Caco-2 (cell line): ENCODE measurements around the gene MYO5B. TPM values are rescaled to one million over a fixed set of nuclear protein-coding genes. Genes with fewer than 3 reads are reported as not detected.

Experiments used
- BruUV-seq: library from RNA; stranded (reverse); fragments of 400-500 nt; replicated peaks from 2 replicates; lab custom pipeline; 2021; lab: Mats Ljungman, UMichigan
- CTCF ChIA-PET: fragments of 300-600 bp; sonication (Branson Sonifier 250); formaldehyde crosslinking; loops from one replicate; lab custom pipeline; 2022; ENCODE audit warnings: antibody characterized with exemption; lab: Charles Lee
- POLR2A ChIA-PET: fragments of 300-600 bp; sonication (Branson Sonifier 250); formaldehyde crosslinking; loops from one replicate; lab custom pipeline; 2022; ENCODE audit warnings: antibody characterized with exemption; lab: Charles Lee
- DNase-seq, 2 experiments: peaks; one replicate each; pipeline versions ENCODE4 v3.0.0 to v3.0.0-alpha.2; 2020 to 2022
- H3K27me3 ChIP-seq: replicated peaks from 2 replicates; pipeline ENCODE4 v1.6.0; 2011; ENCODE audit warnings: low read length; ENCODE audit not compliant: control insufficient read depth, insufficient read depth
- H3K36me3 ChIP-seq: 2 replicates; pipeline ENCODE4 v1.5.1; 2011; ENCODE audit warnings: low read length; ENCODE audit not compliant: control insufficient read depth, insufficient read depth
- H3K4me1 ChIP-seq: fragments of 250-450 bp; sonication (Bioruptor Pico); 2 replicates; pipeline ENCODE4 v1.5.1; 2020; ENCODE audit warnings: mild to moderate bottlenecking
- H3K4me3 ChIP-seq: 2 replicates; pipeline ENCODE4 v1.5.1; 2011; ENCODE audit warnings: low read depth, mild to moderate bottlenecking, control low read depth, low read length
- H3K9me3 ChIP-seq: fragments of 250-450 bp; sonication (Bioruptor Pico); 2 replicates; pipeline ENCODE4 v1.5.1; 2020; ENCODE audit warnings: mild to moderate bottlenecking, moderate library complexity
- H3K27ac Mint-ChIP-seq: one replicate; pipeline ENCODE4 v1.8.0; 2022; ENCODE audit warnings: mixed read lengths; ENCODE audit not compliant: unreplicated experiment
- H3K27me3 Mint-ChIP-seq: one replicate; pipeline ENCODE4 v1.8.0; 2022; ENCODE audit warnings: mixed read lengths; ENCODE audit not compliant: insufficient read depth, unreplicated experiment
- H3K36me3 Mint-ChIP-seq: one replicate; pipeline ENCODE4 v1.8.0; 2022; ENCODE audit warnings: mild to moderate bottlenecking, mixed read lengths; ENCODE audit not compliant: insufficient read depth, unreplicated experiment
- H3K4me1 Mint-ChIP-seq: one replicate; pipeline ENCODE4 v1.8.0; 2022; ENCODE audit warnings: low read depth, mixed read lengths; ENCODE audit not compliant: unreplicated experiment
- H3K4me3 Mint-ChIP-seq: one replicate; pipeline ENCODE4 v1.8.0; 2022; ENCODE audit warnings: mild to moderate bottlenecking, moderate library complexity, mixed read lengths; ENCODE audit not compliant: unreplicated experiment
- H3K9me3 Mint-ChIP-seq: one replicate; pipeline ENCODE4 v1.8.0; 2022; ENCODE audit warnings: mixed read lengths; ENCODE audit not compliant: unreplicated experiment
- intact Hi-C: fragments of 100-400 bp; cut with micrococcal nuclease; formaldehyde crosslinking; loops from one replicate; pipeline ENCODE4 v1.10.0; 2022; ENCODE audit not compliant: unreplicated experiment
- total RNA-seq: library from RNA; stranded (reverse); gene quantifications from 2 replicates; pipeline ENCODE4 v1.2.3, GENCODE V29; 2022
- TF ChIP-seq, protein P1 (sequence below), 2 experiments: fragments of 200-600 bp in 1 of 2; IDR thresholded peaks; 1 replicate in 1 of 2; 2 replicates in 1 of 2; pipeline versions ENCODE4 v1.5.1 to v1.8.0; 2011 to 2022; ENCODE audit warnings: antibody characterized with exemption in 1 of 2, control low read depth in 1 of 2, inconsistent platforms in 1 of 2, low read depth in 1 of 2, low read length in 1 of 2, mild to moderate bottlenecking in 1 of 2, moderate library complexity in 1 of 2; ENCODE audit not compliant: insufficient read depth in 1 of 2, severe bottlenecking in 1 of 2, unreplicated experiment in 1 of 2

Gene MYO5B
- total RNA-seq, 1 experiment from 2014 or later, result 28.3 TPM

DNA sequence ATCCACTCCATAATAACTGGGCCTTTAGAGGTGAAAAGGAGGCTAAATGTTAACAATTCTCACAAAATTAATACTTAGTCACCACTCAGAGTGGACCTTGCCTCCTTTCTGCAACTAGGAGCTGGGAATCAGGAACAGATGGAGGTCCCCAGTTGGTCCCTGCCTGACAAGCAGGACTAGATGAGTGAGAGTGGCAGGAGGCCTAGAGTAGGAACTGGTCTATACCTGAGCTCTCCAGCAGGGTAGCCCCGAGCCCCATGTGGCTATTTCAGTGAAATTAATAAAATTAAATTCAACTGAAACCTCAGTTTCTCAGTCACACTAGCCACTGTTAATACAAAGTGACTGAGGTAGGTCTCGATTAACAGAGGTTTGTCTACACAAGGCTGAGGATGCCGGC lies 150.5 kb downstream of the MYO5B start:
- H3K27ac Mint-ChIP-seq, result no peak overlapping the region

DNA sequence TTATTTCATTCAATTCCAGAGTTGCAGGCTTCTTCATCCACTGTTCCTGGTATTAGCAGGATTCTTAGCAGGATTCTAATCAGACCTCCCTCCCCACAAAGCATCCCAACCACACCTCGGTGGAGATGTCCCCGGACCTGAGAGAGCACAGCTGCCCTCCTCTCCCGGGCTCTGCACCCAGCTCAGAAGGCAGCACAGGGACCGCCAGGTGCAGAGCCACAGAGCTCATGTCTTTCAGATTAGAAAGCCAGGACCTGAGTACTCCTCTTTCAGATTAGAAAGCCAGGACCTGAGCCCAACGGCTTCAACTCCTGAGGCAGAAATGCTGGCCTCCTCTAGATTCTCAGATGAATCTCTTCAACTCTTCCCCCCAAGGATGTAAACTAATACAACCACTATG lies 152.3 kb downstream of the MYO5B start:
- no peaks in the 10 kb centered on the region for H3K27me3 ChIP-seq
- ChIA-PET CTCF (no interaction called here), POLR2A (no interaction called here)
- no peak overlapping the region for H3K4me3 Mint-ChIP-seq
- H3K4me1 ChIP-seq, result no peaks in the 10 kb centered on the region
- no peaks in the 10 kb centered on the region for H3K4me1 Mint-ChIP-seq
- H3K4me3 ChIP-seq, result no peak overlapping the region
- TF ChIP-seq, protein P1, sequence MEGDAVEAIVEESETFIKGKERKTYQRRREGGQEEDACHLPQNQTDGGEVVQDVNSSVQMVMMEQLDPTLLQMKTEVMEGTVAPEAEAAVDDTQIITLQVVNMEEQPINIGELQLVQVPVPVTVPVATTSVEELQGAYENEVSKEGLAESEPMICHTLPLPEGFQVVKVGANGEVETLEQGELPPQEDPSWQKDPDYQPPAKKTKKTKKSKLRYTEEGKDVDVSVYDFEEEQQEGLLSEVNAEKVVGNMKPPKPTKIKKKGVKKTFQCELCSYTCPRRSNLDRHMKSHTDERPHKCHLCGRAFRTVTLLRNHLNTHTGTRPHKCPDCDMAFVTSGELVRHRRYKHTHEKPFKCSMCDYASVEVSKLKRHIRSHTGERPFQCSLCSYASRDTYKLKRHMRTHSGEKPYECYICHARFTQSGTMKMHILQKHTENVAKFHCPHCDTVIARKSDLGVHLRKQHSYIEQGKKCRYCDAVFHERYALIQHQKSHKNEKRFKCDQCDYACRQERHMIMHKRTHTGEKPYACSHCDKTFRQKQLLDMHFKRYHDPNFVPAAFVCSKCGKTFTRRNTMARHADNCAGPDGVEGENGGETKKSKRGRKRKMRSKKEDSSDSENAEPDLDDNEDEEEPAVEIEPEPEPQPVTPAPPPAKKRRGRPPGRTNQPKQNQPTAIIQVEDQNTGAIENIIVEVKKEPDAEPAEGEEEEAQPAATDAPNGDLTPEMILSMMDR (IDR thresholded peaks at IDR 0.05; ENCODE audit: insufficient read depth in 1 of 2, low read depth in 1 of 2, low read length in 1 of 2, severe bottlenecking in 1 of 2, unreplicated experiment in 1 of 2), result no peak
- H3K9me3 Mint-ChIP-seq, result no peaks in the 10 kb centered on the region
- no peak for DNase-seq
- no peak overlapping the region for H3K27ac Mint-ChIP-seq
- no peaks in the 10 kb centered on the region for H3K36me3 ChIP-seq
- H3K36me3 Mint-ChIP-seq, result no peaks in the 10 kb centered on the region
- intact Hi-C loops, result no loop called here
- H3K27me3 Mint-ChIP-seq, result no peaks in the 10 kb centered on the region
- no TSS peak for BruUV-seq
- no peaks in the 10 kb centered on the region for H3K9me3 ChIP-seq

More for the DNA sequence above, 150.5 kb downstream of the MYO5B start:
- no peaks in the 10 kb centered on the region for H3K36me3 ChIP-seq
- CTCF ChIA-PET, result interaction anchor here (0.8 kb wide), 1 partner anchor 159 kb away, joined by 3 read pairs; no protein-coding TSS in a partner anchor
- no peaks in the 10 kb centered on the region for H3K27me3 ChIP-seq
- peak in 1 of 2 experiments; percentile 31 for DNase-seq
- Mint-ChIP-seq H3K9me3 (no peaks in the 10 kb centered on the region), H3K4me1 (no peaks in the 10 kb centered on the region), H3K4me3 (no peak overlapping the region), H3K36me3 (no peaks in the 10 kb centered on the region), H3K27me3 (no peaks in the 10 kb centered on the region)
- intact Hi-C loops, result no loop called here
- H3K4me1 ChIP-seq, result no peaks in the 10 kb centered on the region
- BruUV-seq, result no TSS peak
- TF ChIP-seq, protein P1 (IDR thresholded peaks at IDR 0.05; ENCODE audit: insufficient read depth in 1 of 2, low read depth in 1 of 2, low read length in 1 of 2, severe bottlenecking in 1 of 2, unreplicated experiment in 1 of 2), result peak in 1 of 2 experiments; percentile 14
- H3K4me3 ChIP-seq, result no peak overlapping the region
- no peaks in the 10 kb centered on the region for H3K9me3 ChIP-seq
- POLR2A ChIA-PET, result no interaction called here

DNA sequence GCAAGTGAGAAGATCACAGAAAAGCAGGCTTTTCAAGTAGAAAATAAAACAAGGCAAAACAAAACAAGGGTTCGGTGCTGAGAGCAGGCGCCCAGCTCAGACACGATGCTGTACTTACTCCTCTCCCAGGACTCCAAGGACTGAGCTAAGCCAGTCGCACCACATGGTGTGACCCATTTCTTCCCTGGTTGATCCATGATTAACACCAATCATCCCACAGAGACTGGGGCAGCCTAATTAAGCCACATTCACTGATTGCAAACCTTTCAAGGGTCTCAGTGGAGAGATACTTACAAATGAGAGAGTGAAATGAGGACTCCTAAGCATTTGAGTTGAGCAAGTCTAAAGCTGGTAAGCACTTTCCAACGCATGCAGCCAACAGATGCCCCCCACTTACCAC lies 155.2 kb downstream of the MYO5B start:
- TF ChIP-seq, protein P1 (IDR thresholded peaks at IDR 0.05; ENCODE audit: insufficient read depth in 1 of 2, low read depth in 1 of 2, low read length in 1 of 2, severe bottlenecking in 1 of 2, unreplicated experiment in 1 of 2), result no peak
- intact Hi-C loops, result no loop called here
- no peak overlapping the region for H3K4me3 Mint-ChIP-seq

More for the DNA sequence above, 155.2 kb downstream of the MYO5B start:
- no peak for DNase-seq
- no peaks in the 10 kb centered on the region for H3K27me3 Mint-ChIP-seq
- H3K9me3 ChIP-seq, result no peaks in the 10 kb centered on the region
- H3K36me3 Mint-ChIP-seq, result peaks cover 6% of the 10 kb centered on the region
- no peaks in the 10 kb centered on the region for H3K4me1 Mint-ChIP-seq
- CTCF ChIA-PET, result no interaction called here
- H3K36me3 ChIP-seq, result no peaks in the 10 kb centered on the region
- H3K27me3 ChIP-seq, result no peaks in the 10 kb centered on the region
- no peak overlapping the region for H3K27ac Mint-ChIP-seq
- no peak overlapping the region for H3K4me3 ChIP-seq
- POLR2A ChIA-PET, result no interaction called here
- no TSS peak for BruUV-seq
- no peaks in the 10 kb centered on the region for H3K9me3 Mint-ChIP-seq
- no peaks in the 10 kb centered on the region for H3K4me1 ChIP-seq
